Effector memory CD8-positive, alpha-beta T cell (primary cell): Measurements from ENCODE around the gene FCHSD1.

Experiments used
- ATAC-seq: fragments of 150-1000 bp; cut with Tn5 transposase; replicated peaks from 2 replicates; pipeline ENCODE4 v1.10.0; 2021; ENCODE audit warnings: mild to moderate bottlenecking, moderate library complexity
- DNase-seq, 3 experiments: peaks; one replicate each; pipeline ENCODE4 v3.0.0; 2021
- H3K27ac Mint-ChIP-seq, 2 donors: one replicate each; pipeline ENCODE4 v1.8.0; 2022; ENCODE audit warnings: mild to moderate bottlenecking in 2 of 2, mixed read lengths in 2 of 2, moderate library complexity in 2 of 2
- H3K27me3 Mint-ChIP-seq, 2 donors: one replicate each; pipeline ENCODE4 v1.8.0; 2022; ENCODE audit warnings: mixed read lengths in 2 of 2
- H3K36me3 Mint-ChIP-seq: one replicate; pipeline ENCODE4 v1.8.0; 2022; ENCODE audit warnings: mild to moderate bottlenecking, moderate library complexity, mixed read lengths; ENCODE audit not compliant: insufficient read depth
- H3K4me1 Mint-ChIP-seq, 2 donors: one replicate each; pipeline ENCODE4 v1.8.0; 2022; ENCODE audit warnings: low read depth in 2 of 2, mixed read lengths in 2 of 2
- H3K4me3 Mint-ChIP-seq, 2 donors: one replicate each; pipeline ENCODE4 v1.8.0; 2022; ENCODE audit warnings: mild to moderate bottlenecking in 2 of 2, mixed read lengths in 2 of 2, moderate library complexity in 2 of 2
- H3K9me3 Mint-ChIP-seq, 2 donors: one replicate each; pipeline ENCODE4 v1.8.0; 2022; ENCODE audit warnings: mixed read lengths in 2 of 2

The FCHSD1 gene

DNA sequence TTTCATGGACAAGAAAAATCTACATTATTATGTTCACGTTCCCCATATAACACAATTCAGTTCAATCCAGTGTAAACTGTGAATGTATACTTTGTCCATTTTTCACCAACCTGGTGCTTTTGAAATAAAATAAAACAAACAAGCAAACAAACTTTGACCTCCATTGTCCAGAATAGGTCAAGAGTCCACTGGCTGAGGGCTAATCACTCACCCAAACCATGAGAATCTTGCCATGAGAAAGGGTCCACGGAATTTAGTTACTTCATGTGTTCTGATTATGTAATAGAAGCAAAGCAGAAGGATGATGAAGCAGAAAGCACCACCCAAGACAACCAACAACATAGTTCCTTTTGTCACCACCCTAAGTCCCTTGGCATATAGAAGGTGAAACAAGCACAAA lies 61.1 kb downstream of the FCHSD1 start:
- peaks cover 53% of the 10 kb centered on the region for H3K36me3 Mint-ChIP-seq
- H3K4me3 Mint-ChIP-seq, result no peak overlapping the region
- H3K27me3 Mint-ChIP-seq, result no peaks in the 10 kb centered on the region
- H3K9me3 Mint-ChIP-seq, result no peaks in the 10 kb centered on the region
- H3K27ac Mint-ChIP-seq, result no peak overlapping the region
- peaks cover 35 to 48% of the 10 kb centered on the region in 2 donors for H3K4me1 Mint-ChIP-seq
- ATAC-seq (no peak), DNase-seq (no peak)
